Ascending aorta (tissue), 2 donors: ENCODE results near the gene MRPS24. TPM values are rescaled to one million over a fixed set of nuclear protein-coding genes. Genes with fewer than 3 reads are reported as not detected.
A peak's percentile ranks its signal among the peaks of the same experiment; 100 is the strongest.
"Not testable (repeated sequence)": the region's sequence is repeated elsewhere in the genome, so short reads cannot be mapped to it uniquely, and the experiment has no call there.

Source experiments
- DNase-seq, 2 donors: peaks; one replicate each; pipeline ENCODE4 v3.0.0-alpha.2; 2019; ENCODE audit warnings: low spot score in 2 of 2
- H3K27ac ChIP-seq, 2 donors: fragments of 200-600 bp; sonication (generic); one replicate each; pipeline ENCODE4 v1.5.1; 2016 to 2017; ENCODE audit warnings: mild to moderate bottlenecking in 1 of 2
- H3K27me3 ChIP-seq: fragments of 200-600 bp; sonication (generic); one replicate; pipeline ENCODE4 v1.5.1; 2017
- H3K36me3 ChIP-seq, 2 donors: fragments of 200-600 bp; sonication (generic); one replicate each; pipeline ENCODE4 v1.5.1; 2016
- H3K4me1 ChIP-seq, 2 donors: fragments of 200-600 bp; sonication (generic); one replicate each; pipeline ENCODE4 v1.5.1; 2016 to 2017; ENCODE audit warnings: mild to moderate bottlenecking in 1 of 2
- H3K4me3 ChIP-seq, 2 donors: fragments of 200-600 bp; sonication (generic); one replicate each; pipeline ENCODE4 v1.5.1; 2016 to 2017; ENCODE audit warnings: mild to moderate bottlenecking in 1 of 2
- H3K9me3 ChIP-seq, 2 donors: fragments of 200-600 bp; sonication (generic); one replicate each; pipeline ENCODE4 v1.5.1; 2016
- intact Hi-C: fragments of 100-400 bp; cut with DNase I; formaldehyde crosslinking; loops from one replicate; pipeline ENCODE4 v1.15.1; 2023
- total RNA-seq: library from RNA; depleted of rRNA; stranded (reverse); fragments of >200 nt; gene quantifications from one replicate; pipeline ENCODE4 v1.1.0, GENCODE V29; 2016
- TF ChIP-seq, protein P1 (sequence below), 3 experiments: fragments of 200-600 bp in 2 of 3; fragments of 450-650 bp in 1 of 3; sonication (generic) in 2 of 3; IDR thresholded peaks; one replicate each; pipeline ENCODE4 v1.5.1; 2016 to 2019; ENCODE audit warnings: antibody characterized with exemption in 3 of 3, mild to moderate bottlenecking in 1 of 3, moderate library complexity in 1 of 3

MRPS24 gene
- total RNA-seq, 1 donor from 2014 or later = 145 TPM

DNA sequence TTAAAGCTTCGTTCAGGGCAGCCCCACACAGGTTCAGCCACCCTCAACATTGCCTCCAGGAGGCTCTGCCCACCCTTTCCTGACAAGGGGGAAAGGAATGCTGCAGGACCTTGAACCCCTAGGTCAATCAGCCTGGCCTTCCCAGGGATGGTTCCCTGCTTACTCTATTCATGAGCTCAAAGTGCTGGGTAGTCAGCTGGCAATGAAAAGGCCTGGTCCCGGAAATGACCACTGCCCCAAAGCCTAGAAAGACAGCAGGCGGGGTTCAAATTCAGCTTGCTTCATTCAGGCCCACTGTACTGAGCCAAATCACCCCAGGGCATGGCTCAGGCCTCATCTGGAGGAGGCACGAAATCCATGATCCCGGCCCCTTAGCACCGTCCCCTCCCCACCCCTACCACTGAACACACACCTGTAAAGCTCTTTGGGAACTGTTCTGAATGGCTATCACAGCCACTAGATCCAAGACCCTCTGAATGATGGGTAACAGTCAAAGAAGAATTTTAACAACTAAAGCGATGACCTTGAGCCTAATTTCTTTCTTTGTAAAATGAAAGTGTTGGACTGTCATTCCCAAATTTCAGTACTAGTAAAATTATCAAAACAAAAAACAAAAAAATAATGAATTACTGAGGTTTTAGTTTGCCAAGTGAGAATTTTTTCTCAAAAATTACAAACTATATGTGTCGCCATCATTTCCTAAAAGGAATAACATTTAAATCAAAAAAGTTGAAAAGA is 36.1 kb upstream of the MRPS24 start:
- H3K27me3 ChIP-seq = no peaks in the 10 kb centered on the region
- intact Hi-C loops = no loop called here
- no peaks in the 10 kb centered on the region for H3K36me3 ChIP-seq
- peaks cover 0 to 27% of the 10 kb centered on the region in 2 donors for H3K4me1 ChIP-seq
- H3K9me3 ChIP-seq = no peaks in the 10 kb centered on the region
- TF ChIP-seq, protein P1, sequence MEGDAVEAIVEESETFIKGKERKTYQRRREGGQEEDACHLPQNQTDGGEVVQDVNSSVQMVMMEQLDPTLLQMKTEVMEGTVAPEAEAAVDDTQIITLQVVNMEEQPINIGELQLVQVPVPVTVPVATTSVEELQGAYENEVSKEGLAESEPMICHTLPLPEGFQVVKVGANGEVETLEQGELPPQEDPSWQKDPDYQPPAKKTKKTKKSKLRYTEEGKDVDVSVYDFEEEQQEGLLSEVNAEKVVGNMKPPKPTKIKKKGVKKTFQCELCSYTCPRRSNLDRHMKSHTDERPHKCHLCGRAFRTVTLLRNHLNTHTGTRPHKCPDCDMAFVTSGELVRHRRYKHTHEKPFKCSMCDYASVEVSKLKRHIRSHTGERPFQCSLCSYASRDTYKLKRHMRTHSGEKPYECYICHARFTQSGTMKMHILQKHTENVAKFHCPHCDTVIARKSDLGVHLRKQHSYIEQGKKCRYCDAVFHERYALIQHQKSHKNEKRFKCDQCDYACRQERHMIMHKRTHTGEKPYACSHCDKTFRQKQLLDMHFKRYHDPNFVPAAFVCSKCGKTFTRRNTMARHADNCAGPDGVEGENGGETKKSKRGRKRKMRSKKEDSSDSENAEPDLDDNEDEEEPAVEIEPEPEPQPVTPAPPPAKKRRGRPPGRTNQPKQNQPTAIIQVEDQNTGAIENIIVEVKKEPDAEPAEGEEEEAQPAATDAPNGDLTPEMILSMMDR (IDR thresholded peaks at IDR 0.05) = no peak
- peak in 1 of 2 donors; percentile 65 for DNase-seq
- H3K27ac ChIP-seq = peak overlapping the region; percentile 90 to 96
- H3K4me3 ChIP-seq = peak overlapping the region; percentile 74 to 81

DNA sequence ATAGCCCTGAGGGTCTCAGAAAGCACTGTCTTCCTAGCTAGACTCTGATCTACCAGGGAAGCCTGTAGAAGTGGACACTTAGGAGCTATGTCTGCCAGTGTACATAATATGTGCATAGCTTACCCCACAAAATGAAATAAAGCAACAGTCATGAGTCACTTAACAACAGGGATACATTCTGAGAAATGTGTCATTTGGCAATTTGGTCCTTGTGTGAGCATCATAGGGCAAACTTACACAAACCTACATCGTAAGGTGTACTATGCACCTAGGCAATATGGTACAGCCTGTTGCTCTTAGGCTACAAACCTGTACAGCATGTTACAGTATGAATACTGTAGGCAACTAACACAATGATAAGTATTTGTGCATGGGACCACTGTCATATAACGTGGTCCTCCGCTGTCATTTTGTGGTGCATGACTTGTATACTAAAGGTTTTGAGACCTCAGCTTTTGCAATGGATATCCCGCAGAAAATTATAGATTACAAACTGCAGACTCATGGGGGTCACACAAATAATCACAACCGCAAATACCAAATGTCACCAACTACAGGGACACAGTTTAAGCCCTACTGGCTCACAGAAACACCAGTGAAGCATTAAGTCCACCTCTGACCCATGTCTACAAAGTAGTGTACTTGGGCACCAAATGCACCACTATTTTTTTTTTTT is 35.4 kb upstream of the MRPS24 start:
- no peaks in the 10 kb centered on the region for H3K27me3 ChIP-seq
- peak overlapping the region; percentile 90 to 96 for H3K27ac ChIP-seq
- intact Hi-C loops = no loop called here
- H3K4me1 ChIP-seq = peaks cover 0 to 27% of the 10 kb centered on the region in 2 donors
- DNase-seq = no peak
- peak overlapping the region; percentile 74 to 81 for H3K4me3 ChIP-seq
- no peaks in the 10 kb centered on the region for H3K9me3 ChIP-seq
- no peaks in the 10 kb centered on the region for H3K36me3 ChIP-seq
- TF ChIP-seq, protein P1 (IDR thresholded peaks at IDR 0.05) = no peak

DNA sequence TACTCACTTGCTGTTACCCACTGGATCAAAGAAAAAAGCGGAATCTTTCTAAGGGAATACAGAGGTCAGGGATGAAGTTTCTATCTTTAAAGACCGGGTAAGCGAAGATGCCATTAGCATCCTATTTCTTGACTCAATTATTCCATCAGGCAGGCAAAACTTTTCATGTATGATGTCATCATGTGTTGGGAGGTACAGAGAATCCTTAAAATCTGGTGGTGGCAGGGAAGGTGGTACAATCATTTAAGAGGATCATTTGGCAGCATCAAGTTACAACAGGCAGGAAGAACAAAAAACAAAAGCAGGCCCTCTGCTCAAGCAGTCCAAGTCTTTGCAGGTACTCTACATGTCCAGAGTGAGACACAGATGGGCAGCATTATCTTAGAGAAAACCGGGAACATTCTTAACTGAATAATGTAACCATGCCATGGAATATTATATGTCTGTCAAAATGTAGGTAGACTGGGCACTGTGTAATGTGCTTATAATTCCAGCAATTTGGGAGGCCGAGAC is 33.3 kb upstream of the MRPS24 start:
- H3K4me1 ChIP-seq = peaks cover 0 to 27% of the 10 kb centered on the region in 2 donors
- TF ChIP-seq, protein P1 (IDR thresholded peaks at IDR 0.05) = no peak
- H3K27ac ChIP-seq = peak overlapping the region in 1 of 2 donors; percentile 35
- no peaks in the 10 kb centered on the region for H3K27me3 ChIP-seq
- intact Hi-C loops = no loop called here
- H3K36me3 ChIP-seq = no peaks in the 10 kb centered on the region
- H3K9me3 ChIP-seq = no peaks in the 10 kb centered on the region
- H3K4me3 ChIP-seq = no peak overlapping the region
- DNase-seq = no peak

DNA sequence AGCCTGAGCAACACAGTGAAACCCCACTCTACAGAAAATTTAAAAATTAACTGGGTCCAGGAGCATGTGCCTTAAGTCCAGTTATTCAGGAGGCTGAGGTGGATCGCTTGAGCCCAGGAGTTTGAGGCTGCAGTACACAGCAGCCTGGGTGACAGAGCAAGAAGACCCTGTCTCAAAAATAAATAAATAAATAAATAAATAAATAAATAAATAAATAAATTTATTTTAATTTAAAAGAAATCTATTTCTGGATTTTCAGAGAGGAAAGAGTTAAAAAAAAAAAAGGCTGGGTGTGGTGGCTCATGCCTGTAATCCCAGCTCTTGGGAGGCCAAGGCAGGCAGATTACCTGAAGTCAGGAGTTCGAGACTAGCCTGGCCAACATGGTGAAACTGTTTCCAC is 29.3 kb upstream of the MRPS24 start:
- intact Hi-C loops, H3K27me3 ChIP-seq, H3K4me3 ChIP-seq, H3K9me3 ChIP-seq, H3K36me3 ChIP-seq, H3K27ac ChIP-seq, DNase-seq: not testable (repeated sequence)
- peaks cover 0 to 10% of the 10 kb centered on the region in 2 donors for H3K4me1 ChIP-seq

DNA sequence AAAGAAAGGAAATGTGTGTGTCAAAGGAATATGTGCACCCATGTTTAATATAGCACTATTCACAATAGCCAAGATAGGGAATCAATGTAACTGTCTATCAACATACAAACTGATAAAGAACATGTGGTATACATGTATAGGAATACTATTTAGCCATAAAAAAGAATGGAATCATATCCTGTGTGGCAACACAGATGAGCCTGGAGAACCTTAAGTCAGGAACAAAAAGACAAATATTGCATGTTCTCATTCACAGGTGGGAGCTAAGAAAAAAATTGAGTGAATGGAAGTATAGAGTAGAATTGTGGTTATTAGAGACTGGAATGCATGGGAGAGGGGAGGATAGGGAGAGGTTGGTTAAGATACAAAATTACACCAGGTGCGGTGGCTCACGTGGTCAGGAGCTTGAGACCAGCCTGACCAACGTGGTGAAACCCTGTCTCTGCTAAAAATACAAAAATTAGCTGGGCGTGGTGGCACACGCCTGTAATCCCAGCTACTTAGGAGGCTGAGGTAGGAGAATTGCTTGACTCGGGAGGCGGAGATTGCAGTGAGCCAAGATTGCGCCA is 26.6 kb upstream of the MRPS24 start:
- Histone ChIP-seq H3K27ac (no peak overlapping the region), H3K4me1 (peaks cover 0 to 1% of the 10 kb centered on the region in 2 donors), H3K9me3 (no peaks in the 10 kb centered on the region), H3K4me3 (no peak overlapping the region), H3K36me3 (peaks cover 0 to 3% of the 10 kb centered on the region in 2 donors), H3K27me3 (no peaks in the 10 kb centered on the region)
- intact Hi-C loops = no loop called here
- TF ChIP-seq, protein P1 (IDR thresholded peaks at IDR 0.05) = no peak
- no peak for DNase-seq
